Activated naive CD8-positive, alpha-beta T cell (primary cell): ENCODE results near the gene AGAP1.
"Not testable (repeated sequence)": the region's sequence is repeated elsewhere in the genome, so short reads cannot be mapped to it uniquely, and the experiment has no call there.

ENCODE experiments used
- H3K27ac Mint-ChIP-seq: one replicate; pipeline ENCODE4 v1.8.0; 2021; ENCODE audit warnings: mixed read lengths
- H3K27me3 Mint-ChIP-seq: one replicate; pipeline ENCODE4 v1.8.0; 2021; ENCODE audit warnings: mixed read lengths
- H3K36me3 Mint-ChIP-seq: one replicate; pipeline ENCODE4 v1.8.0; 2021; ENCODE audit warnings: mixed read lengths
- H3K4me1 Mint-ChIP-seq: one replicate; pipeline ENCODE4 v1.8.0; 2021; ENCODE audit warnings: low read depth, mixed read lengths
- H3K4me3 Mint-ChIP-seq: one replicate; pipeline ENCODE4 v1.8.0; 2021; ENCODE audit warnings: mild to moderate bottlenecking, mixed read lengths
- H3K9me3 Mint-ChIP-seq: one replicate; pipeline ENCODE4 v1.8.0; 2021; ENCODE audit warnings: low read depth, mixed read lengths

The AGAP1 gene

DNA sequence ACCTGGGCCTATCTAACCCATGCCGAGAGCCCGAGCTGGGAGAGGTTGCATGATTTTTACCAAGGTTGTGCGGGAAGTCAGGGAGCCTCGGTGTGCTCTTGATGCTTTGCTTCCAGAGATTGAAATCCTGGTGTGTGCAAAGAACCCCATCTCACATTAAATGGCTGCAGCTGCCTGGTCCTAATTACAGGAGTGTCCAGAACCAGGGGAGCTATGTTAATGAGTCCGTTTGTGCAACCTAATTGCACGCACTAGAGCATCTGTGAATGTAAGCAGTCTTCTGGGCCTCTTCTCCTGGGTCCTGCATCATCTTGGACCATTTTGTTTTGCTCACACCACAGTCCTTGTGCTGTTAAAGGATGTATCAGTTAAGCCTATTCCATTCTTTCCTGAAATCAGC lies 263.8 kb downstream of the AGAP1 start:
- H3K4me3 Mint-ChIP-seq, result no peak overlapping the region
- peaks cover under 1% of the 10 kb centered on the region for H3K27me3 Mint-ChIP-seq
- no peaks in the 10 kb centered on the region for H3K9me3 Mint-ChIP-seq
- H3K36me3 Mint-ChIP-seq, result no peaks in the 10 kb centered on the region
- H3K4me1 Mint-ChIP-seq, result no peaks in the 10 kb centered on the region
- H3K27ac Mint-ChIP-seq, result no peak overlapping the region

DNA sequence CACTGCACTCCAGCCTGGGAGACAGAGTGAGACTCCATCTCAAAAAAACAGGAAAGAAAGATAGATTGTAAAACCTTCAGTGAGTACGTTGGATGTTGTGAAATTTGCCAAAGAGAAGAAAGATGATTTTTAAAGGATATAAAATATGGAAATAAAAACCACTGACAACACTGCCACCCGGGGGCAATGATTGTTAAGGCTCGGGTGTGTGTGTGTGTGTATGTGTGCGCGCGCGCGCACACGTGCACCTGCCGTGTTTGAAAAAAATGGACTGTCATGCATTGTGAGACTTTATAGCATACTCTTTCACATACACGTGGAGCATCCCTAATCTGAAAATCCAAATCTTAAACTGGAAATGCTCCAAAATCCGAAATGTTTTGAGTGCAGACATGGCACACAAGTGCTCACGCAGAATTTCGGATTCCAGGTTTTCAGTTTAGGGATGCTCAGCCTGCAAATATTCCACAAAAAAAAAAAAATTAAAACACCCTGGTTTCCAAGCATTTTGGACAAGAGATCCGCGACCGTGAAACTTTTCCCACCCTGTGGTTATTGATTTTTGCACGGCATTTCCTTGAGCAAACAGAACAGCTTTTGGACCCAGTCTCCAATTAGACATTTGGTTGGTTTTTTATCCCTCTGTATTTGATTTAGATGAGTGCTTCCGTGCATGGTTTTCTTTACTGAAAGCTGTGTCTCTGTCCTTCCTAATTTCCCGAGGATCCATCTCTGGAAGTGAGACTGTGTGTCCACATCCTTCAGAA lies 269.2 kb downstream of the AGAP1 start:
- Mint-ChIP-seq H3K27ac (no peak overlapping the region), H3K9me3 (no peaks in the 10 kb centered on the region), H3K4me3 (no peak overlapping the region), H3K4me1 (peaks cover 3% of the 10 kb centered on the region), H3K36me3 (no peaks in the 10 kb centered on the region), H3K27me3 (peaks cover 5% of the 10 kb centered on the region)

DNA sequence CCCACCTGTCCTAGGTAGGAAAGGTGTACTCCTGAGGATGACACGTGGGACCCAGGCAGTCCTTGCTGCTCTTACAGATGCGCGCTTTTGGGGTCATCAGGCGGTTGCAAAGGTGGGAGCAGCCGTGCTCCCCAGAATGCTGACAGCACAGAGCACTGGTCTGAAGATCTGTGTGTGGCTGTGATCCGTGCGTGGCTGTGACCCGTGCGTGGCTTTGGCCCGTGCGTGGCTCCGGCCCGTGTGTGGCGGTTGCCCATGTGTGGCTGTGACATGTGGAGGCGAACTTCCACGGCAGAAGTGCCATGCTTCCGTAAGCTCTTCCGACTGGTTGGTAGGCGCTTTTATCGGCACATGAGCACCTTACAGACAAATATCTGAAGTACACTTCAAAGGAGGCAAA lies 270.0 kb downstream of the AGAP1 start:
- Mint-ChIP-seq H3K27ac (no peak overlapping the region), H3K4me3 (no peak overlapping the region), H3K9me3 (no peaks in the 10 kb centered on the region), H3K4me1 (peaks cover 3% of the 10 kb centered on the region), H3K36me3 (no peaks in the 10 kb centered on the region), H3K27me3 (peaks cover 5% of the 10 kb centered on the region)

DNA sequence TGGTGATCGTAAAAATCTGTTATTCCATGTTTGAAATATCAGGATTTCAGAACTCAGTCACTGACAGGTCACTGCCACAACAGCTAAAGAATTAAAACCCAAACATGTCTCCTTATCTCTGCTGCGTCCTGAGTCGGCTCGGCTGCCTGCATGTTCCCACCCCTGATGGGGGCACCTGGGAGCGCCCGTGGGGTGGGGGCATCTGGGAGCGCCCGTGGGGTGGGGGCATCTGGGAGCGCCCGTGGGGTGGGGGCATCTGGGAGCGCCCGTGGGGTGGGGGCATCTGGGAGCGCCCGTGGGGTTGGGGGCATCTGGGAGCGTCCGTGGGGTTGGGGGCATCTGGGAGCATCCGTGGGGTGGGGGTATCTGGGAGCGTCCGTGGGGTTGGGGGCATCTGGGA lies 270.6 kb downstream of the AGAP1 start:
- H3K27ac Mint-ChIP-seq, H3K36me3 Mint-ChIP-seq, H3K4me1 Mint-ChIP-seq, H3K9me3 Mint-ChIP-seq, H3K4me3 Mint-ChIP-seq, H3K27me3 Mint-ChIP-seq: not testable (repeated sequence)

DNA sequence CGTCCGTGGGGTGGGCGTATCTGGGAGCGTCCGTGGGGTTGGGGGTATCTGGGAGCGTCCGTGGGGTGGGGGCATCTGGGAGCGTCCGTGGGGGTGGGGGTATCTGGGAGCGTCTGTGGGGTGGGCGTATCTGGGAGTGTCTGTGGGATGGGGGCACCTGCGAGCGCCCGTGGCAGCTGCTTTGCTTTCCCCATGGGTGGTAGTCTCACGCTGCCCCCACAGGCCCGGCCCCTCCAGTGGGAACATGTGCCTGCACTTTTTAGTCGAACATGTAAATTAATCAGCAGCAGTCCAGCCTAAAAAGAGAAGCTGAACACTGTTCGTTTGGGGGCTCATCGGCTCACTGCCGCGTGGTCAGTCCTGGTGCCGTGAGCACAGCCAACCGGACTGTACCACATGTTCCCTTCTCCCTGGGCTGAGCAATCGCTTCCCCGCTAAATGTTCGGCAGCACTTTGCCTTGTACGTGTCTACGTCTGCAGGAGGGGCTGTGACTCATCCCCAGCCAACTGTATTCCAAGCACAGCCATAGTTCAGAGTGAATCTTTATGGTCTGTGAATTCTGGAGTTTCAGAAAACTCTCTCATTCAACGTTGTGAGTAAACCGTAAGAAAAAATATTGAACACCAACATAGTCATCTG lies 271.5 kb downstream of the AGAP1 start:
- Mint-ChIP-seq H3K36me3 (no peaks in the 10 kb centered on the region), H3K27me3 (peaks cover 5% of the 10 kb centered on the region), H3K9me3 (no peaks in the 10 kb centered on the region), H3K4me3 (no peak overlapping the region), H3K27ac (no peak overlapping the region), H3K4me1 (peaks cover 3% of the 10 kb centered on the region)

DNA sequence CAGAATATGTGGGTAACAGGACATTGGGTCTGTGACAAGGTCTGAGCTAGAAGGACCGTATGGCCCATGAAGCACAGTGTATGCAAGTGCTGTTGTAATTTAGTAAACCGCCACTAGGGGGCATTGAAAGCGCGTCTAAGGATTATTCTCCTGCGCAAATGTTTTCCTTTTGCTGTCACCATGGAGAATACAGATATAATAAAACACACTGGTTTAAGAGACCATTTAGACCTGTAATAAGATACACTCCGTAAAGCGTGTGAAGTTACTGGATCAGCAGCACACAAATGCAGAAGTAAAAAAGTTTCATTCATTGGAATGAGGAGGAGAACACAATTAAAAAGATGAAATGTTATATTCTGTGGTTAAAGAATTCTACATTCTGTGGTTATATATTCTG lies 272.4 kb downstream of the AGAP1 start:
- no peaks in the 10 kb centered on the region for H3K36me3 Mint-ChIP-seq
- peaks cover 5% of the 10 kb centered on the region for H3K27me3 Mint-ChIP-seq
- no peak overlapping the region for H3K4me3 Mint-ChIP-seq
- peaks cover 3% of the 10 kb centered on the region for H3K4me1 Mint-ChIP-seq
- no peak overlapping the region for H3K27ac Mint-ChIP-seq
- H3K9me3 Mint-ChIP-seq, result no peaks in the 10 kb centered on the region

DNA sequence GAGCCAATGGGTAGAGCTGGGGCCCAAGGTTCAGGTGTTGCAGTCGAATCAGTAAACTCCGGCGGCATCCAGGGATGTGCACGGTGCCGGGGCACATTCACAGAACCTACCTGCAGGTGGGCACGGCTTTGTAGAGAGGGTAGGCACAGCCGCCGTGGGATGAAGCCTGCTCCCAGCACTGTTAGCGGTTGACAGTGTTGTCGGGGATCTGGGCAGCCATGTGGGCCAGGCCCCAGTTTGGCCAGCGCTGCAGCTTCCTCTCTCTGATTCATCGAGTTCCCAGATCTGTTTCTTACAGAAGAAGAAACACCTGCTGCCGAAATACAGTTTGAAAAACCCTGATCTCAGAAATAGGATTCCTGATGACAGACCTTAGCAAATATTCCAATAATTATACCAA lies 274.8 kb downstream of the AGAP1 start:
- Mint-ChIP-seq H3K36me3 (no peaks in the 10 kb centered on the region), H3K4me3 (no peak overlapping the region), H3K9me3 (no peaks in the 10 kb centered on the region), H3K27ac (no peak overlapping the region), H3K4me1 (peaks cover 3% of the 10 kb centered on the region), H3K27me3 (peaks cover 4% of the 10 kb centered on the region)

DNA sequence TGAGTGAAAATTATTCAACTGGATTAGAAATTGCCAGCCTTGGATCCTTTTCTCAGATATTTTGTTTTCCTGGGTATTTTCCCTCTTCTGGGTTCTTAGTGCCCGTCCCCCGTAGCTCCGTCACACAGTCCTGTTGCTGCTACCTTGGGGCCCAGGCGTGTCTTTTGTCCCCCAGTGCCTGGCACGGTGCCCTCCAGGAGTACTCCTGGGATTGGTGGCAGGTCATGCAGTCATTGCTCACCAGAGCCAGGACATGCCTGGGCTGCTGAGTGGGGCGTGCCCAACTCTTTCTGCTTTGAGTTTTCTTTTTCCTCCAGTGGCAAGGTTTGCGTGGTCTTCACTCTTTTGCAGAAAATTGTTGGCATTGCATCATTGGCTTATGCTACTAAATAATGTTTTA lies 275.2 kb downstream of the AGAP1 start:
- H3K9me3 Mint-ChIP-seq, result no peaks in the 10 kb centered on the region

DNA sequence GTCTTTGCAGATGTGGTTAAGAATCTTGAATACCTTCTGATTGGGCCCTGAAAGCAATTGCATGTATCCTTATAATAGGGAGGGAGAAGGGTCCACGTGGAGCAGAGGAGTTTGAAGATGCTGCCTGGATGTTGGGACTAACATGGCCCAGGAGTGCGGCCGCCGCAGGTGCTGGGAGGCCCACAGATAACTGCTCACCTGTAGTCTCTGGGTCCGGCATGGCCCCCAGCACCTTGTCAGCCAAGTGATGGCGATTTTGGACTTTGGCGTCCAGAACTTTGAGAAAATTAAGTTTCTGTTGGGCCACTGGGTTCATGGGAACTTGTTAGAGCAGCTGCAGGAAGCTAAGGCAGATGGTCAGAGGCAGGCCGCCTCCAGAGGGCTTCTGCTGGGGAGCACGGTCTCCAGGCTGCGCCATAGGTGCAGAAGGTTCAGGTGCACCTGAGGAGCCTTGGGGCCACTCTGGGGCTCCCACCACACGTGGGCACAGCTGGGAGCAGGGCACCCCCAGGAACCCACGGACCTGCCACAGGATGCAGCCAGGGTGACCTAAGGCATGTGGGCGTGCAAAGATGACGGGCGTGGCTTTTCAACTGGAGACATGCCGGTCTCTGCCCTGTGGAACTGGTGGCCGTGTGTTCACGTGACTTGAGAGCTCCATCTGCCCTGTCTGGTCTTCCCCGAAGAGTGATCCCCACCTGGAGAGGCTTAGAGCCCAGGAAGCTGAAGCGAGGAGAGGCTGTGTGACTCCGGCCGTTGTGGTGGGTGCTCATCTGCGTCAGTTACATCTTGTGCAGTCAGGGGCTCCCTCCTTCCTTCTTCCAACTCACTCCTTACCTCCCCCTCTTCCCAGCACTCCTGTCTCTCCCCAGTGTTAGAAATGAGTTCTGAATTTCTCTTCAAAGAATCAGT lies 277.3 kb downstream of the AGAP1 start:
- Mint-ChIP-seq H3K4me3 (no peak overlapping the region), H3K27ac (no peak overlapping the region), H3K4me1 (peaks cover 3% of the 10 kb centered on the region), H3K9me3 (no peaks in the 10 kb centered on the region), H3K36me3 (no peaks in the 10 kb centered on the region), H3K27me3 (peaks cover 4% of the 10 kb centered on the region)

More for the DNA sequence above, 275.2 kb downstream of the AGAP1 start:
- H3K36me3 Mint-ChIP-seq, result no peaks in the 10 kb centered on the region
- no peak overlapping the region for H3K27ac Mint-ChIP-seq
- no peak overlapping the region for H3K4me3 Mint-ChIP-seq
- H3K4me1 Mint-ChIP-seq, result peaks cover 3% of the 10 kb centered on the region
- H3K27me3 Mint-ChIP-seq, result peaks cover 4% of the 10 kb centered on the region

DNA sequence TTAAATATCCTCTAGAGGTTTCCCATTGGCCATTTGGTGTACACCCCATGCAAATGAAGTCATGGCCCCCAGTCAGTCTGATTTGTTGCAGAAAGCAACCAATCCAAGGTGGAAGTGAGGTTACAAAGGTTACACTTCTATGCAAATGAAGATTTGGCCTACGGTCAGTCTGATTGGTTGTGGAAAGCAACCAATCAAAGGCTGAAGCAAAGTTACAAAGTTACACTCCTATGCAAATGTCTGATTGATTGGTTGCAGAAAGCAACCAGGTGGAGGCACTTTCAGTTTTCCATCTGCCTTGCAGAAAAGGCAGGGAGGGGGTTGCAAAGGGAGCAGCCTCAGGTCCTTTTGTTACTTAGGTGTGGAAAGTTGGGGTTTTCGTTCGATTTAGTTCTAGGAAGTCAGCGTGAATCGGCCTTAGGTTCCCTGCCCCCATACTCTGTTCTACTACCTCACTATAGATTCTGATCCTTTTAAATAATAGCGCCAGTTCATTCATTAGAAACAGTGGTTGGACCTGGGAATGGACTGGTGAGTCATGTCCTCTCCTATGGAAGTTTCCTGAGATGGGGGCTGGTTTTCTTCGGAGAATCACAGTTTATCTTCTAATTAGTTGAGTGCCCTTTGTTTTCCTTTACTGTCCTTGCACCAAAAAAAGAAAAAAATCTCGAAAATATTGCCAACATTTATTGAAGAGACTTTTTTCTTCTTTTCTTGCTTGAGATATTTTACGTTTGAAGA lies 279.5 kb downstream of the AGAP1 start:
- Mint-ChIP-seq H3K9me3 (no peaks in the 10 kb centered on the region), H3K27ac (no peak overlapping the region), H3K36me3 (no peaks in the 10 kb centered on the region), H3K27me3 (peaks cover 4% of the 10 kb centered on the region), H3K4me1 (no peaks in the 10 kb centered on the region), H3K4me3 (no peak overlapping the region)

DNA sequence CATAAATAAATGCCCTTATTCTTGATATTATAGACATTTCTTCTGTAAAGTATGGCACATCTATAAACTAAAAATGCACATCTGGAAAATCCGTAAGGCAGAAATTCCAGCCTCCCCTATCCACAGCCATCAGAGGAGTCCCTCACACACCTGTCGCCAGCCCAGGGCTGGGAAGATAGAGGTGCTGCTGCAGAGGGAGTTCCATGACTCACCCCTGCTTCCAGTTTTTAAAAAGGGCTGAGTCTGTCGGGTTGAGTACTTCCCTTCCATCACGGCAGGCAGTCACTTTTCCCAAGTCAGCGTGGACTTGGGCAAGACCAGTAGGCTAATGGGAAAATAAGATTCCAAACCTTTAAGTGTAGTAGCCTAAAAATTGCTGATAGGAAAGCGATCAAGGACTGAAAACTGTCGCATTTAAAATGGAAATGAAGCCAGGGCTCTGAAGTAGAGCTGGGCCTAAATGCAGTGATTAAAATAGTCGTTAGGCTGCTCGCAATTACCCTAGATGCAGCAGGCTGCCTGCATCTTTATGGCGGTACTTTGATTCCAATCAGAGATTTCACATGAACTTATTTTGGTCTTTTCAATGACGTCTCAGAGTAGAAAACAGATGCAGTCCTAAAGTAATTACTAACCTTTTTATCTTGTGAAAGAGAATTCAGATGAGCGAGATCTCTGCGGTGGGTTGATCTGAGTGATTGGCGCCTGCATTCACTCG lies 280.5 kb downstream of the AGAP1 start:
- Mint-ChIP-seq H3K36me3 (no peaks in the 10 kb centered on the region), H3K27me3 (peaks cover 10% of the 10 kb centered on the region), H3K9me3 (no peaks in the 10 kb centered on the region), H3K4me1 (no peaks in the 10 kb centered on the region), H3K27ac (no peak overlapping the region), H3K4me3 (no peak overlapping the region)

DNA sequence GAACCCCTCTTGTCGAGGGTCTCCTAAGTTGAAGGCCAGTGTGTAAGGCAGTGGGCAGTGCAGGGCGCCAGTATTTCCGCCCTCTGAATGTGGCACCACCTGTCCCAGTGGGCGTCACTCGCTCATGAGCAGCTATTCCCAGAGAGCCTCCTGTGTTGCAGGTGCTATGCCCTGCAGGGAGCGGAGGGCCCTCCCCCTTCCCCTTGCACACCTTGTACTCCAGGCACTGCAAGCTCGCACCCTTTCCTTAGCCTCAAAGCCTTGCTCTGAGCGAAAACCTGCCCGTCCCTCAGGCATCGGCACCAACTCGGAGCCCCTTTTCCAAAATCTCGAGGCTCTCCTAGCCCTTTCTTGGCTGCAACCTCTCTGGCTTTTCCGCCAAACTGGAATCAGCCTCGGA lies 282.7 kb downstream of the AGAP1 start:
- no peak overlapping the region for H3K27ac Mint-ChIP-seq
- no peaks in the 10 kb centered on the region for H3K9me3 Mint-ChIP-seq
- H3K4me3 Mint-ChIP-seq, result no peak overlapping the region
- no peaks in the 10 kb centered on the region for H3K36me3 Mint-ChIP-seq
- H3K4me1 Mint-ChIP-seq, result no peaks in the 10 kb centered on the region
- peaks cover 10% of the 10 kb centered on the region for H3K27me3 Mint-ChIP-seq

DNA sequence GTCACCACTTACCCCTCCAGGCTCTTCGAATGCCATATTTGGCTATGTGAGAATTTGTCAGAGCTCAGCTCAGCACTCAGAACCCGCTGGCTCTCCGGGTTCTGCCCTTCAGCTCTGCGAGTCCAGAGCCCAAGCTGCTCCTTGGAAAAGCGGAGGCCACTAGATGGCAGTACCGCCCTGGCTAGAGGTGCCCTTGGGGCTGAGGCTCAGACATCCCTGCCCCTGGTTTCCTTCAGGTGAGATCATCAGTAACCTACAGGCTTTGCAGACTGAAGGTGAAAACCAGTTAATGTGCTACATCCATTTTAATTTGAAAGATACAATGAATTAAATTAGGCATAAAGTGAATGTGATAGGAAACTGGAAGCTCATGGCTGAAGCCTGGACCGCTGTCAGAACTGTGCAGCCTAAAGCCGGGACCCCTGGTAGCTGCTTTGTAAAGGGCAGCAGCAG lies 285.6 kb downstream of the AGAP1 start:
- no peak overlapping the region for H3K4me3 Mint-ChIP-seq
- no peaks in the 10 kb centered on the region for H3K4me1 Mint-ChIP-seq
- H3K9me3 Mint-ChIP-seq, result no peaks in the 10 kb centered on the region
- H3K27me3 Mint-ChIP-seq, result peaks cover 10% of the 10 kb centered on the region
- no peaks in the 10 kb centered on the region for H3K36me3 Mint-ChIP-seq
- no peak overlapping the region for H3K27ac Mint-ChIP-seq

DNA sequence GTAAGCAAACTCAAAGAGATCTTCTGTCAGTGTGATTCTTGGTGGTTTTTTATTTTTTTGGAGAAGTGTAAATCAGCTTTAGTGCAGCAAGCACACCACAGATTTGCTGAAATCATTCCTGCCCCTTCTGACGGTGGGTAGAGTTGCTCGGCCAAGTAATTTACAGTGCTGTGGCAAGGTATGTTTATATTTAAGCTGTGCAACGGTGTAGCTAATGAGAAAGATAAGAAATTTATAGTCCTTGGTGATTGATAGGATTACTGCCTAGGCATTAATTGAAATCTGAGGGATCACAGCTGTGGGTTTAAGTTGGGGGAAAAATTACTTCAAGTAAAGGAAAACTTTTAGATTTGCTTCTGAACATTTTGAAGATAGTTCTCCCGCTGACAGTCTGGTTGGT lies 286.6 kb downstream of the AGAP1 start:
- Mint-ChIP-seq H3K4me1 (no peaks in the 10 kb centered on the region), H3K27ac (no peak overlapping the region), H3K27me3 (peaks cover 14% of the 10 kb centered on the region), H3K36me3 (no peaks in the 10 kb centered on the region), H3K4me3 (no peak overlapping the region), H3K9me3 (no peaks in the 10 kb centered on the region)
